ENCODE measurements around the gene PPM1J.
"Not testable (repeated sequence)": the region's sequence is repeated elsewhere in the genome, so short reads cannot be mapped to it uniquely, and the experiment has no call there.

PPM1J gene, protein sequence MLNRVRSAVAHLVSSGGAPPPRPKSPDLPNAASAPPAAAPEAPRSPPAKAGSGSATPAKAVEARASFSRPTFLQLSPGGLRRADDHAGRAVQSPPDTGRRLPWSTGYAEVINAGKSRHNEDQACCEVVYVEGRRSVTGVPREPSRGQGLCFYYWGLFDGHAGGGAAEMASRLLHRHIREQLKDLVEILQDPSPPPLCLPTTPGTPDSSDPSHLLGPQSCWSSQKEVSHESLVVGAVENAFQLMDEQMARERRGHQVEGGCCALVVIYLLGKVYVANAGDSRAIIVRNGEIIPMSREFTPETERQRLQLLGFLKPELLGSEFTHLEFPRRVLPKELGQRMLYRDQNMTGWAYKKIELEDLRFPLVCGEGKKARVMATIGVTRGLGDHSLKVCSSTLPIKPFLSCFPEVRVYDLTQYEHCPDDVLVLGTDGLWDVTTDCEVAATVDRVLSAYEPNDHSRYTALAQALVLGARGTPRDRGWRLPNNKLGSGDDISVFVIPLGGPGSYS

DNA sequence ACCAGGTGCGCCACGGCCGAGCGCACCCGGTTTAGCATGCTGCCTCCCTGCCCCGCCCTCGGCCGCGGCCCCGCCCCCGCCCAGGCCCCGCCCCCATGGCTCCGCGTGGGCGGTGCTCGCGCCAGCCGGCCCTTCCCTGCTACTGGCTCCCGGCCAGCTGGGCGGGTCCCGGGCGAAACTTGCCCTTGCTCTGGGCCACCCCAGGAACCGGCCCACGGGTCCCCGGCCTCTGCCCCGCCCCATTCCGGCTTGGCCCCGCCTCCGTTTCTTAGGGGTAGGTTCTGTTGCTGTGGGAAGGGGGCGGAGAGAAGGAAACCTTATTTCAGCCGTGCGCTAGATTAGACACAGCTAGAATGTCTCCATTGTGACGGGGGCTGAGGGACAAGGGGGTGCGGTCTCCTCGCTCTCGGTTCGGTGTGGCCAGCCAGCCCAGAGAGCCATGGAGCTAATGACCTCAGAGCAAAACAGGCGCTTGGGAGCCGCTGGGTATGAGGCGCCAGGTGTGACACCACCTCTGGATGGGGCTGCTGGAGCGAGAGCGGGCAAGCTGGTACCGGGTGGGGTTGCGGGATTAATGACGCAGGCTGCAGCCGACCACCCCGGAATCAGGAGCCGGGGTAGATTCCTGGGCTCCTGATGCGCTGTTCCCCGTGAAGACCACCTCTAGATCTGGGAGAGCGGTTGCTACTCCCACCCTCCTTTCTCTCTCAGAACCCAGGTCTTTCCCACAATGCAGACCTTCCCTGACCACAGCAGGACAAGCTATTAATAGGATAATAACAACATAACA is at the start of gene PPM1J:
Gene PPM1J (minus strand): TSS at position 69 of the 790 bp plus-strand sequence. CDS start 31 bp downstream, at position 38.
- peak; percentile 96 for DNase-seq (ENCODE audit: low read depth)

GRCh38 chr1:112762541-112763500 is 47.7 kb upstream of the PPM1J start:
- DNase-seq (ENCODE audit: low read depth): no peak

DNA sequence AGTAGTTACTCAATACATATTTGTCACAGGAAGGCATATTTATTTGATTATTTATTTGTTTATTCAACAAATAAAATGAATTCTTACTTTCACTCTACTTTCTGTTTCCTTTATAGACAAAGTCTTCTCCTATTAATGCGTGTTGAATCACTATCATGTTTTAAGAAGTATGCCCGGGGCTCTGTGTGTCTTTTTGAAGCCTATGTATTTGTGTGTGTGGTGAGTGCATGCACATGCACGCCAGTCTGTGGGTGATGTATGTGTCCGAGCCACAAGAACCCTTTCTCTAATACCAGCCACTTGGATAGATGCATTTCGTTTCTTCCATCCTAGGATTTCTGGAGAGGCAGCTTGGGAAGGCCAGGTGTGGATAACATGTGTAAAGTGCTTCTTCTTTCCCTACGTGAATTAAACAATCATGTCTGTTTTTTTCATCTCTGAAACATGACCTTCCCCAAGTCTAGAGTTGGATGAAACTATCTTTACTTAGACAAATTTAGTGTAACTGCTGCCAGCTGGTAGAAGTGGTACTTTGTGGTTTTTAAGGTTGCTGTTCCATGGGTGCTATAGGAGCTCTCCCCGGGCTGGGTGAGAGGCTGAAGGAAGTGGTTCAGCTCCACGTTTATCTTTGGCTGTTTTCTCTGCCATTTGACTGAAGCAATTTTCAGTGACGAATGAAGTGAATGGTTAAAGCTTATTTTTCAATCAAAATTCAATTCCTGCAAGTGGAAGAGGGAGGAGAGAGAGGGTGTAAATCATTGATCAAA is 46.8 kb upstream of the PPM1J start:
- DNase-seq (ENCODE audit: low read depth): no peak

- no peak for DNase-seq (ENCODE audit: low read depth)
Measured at GRCh38 chr1:112759228-112759627, 44.1 kb upstream of the PPM1J start.

- no peak for DNase-seq (ENCODE audit: low read depth)
Measured at GRCh38 chr1:112754116-112754628, 39.0 kb upstream of the PPM1J start.

GRCh38 chr1:112748396-112748795 is 33.3 kb upstream of the PPM1J start:
- DNase-seq (ENCODE audit: low read depth): no peak

GRCh38 chr1:112744009-112744578 is 29.0 kb upstream of the PPM1J start:
- no peak for DNase-seq (ENCODE audit: low read depth)

DNA sequence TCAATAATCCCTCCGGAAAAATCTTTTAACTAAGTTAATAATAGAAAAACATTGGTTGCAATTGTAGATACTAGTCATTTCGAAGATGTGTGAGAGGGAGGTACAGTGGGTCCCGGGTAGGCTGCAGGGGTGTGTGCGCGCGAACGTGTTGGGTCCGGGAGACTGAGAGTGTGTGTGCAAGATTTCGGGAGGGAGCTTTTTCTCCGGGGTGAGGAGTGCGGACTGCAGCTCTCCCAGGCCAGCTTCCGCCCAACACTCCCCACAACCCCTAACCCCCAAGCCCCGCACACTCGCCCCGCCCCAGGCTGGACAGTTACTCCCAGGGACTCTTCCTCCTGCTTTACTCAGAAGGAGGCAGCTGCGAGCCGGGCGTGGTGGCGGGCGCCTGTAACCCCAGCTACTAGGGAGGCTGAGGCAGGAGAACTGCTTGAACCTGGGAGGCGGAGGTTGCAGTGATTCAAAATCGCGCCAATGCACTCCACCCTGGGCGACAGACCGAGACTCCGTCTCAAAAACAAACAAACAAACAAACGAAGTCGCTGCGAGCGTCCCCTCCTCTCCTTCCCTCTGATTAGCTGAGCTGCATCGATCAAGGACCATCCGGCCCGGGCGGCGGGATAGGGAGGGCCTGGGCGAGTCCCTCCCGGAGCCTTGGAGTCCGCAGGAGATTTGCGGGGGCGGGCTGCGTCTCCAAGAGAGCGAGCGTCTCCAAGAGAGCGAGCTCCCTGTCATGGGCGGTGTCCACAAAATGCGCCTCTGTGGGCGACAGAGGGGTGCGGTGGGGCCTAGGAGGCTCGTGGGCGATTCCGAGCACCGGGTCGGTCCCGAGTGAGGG is 28.3 kb upstream of the PPM1J start:
- no peak for DNase-seq (ENCODE audit: low read depth)

GRCh38 chr1:112737573-112737972 is 22.4 kb upstream of the PPM1J start:
- DNase-seq (ENCODE audit: low read depth): no peak

- no peak for DNase-seq (ENCODE audit: low read depth)
Measured at GRCh38 chr1:112735752-112736151, 20.6 kb upstream of the PPM1J start.

DNA sequence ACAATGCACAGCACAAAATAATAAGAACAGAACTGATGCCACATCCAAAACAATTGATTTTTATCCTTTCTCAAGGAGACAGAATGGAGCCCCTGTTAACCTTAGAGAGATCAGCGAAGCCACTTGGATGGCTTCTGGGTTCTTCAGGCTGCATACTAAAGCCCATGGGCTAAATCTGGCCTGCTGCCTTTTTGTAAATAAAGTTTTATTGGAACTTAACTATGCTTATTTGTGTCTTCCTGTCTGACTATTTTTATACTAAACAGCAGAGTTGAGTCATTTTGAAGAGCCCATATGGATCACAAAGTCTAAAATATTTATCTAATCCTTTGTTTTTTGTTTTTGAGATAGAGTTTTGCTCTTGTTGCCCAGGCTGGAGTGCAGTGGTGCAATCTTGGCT is 16.3 kb upstream of the PPM1J start:
- DNase-seq (ENCODE audit: low read depth): no peak

- DNase-seq (ENCODE audit: low read depth): no peak
Measured at GRCh38 chr1:112729909-112730308, 14.8 kb upstream of the PPM1J start.

GRCh38 chr1:112729011-112729410 is 13.9 kb upstream of the PPM1J start:
- not testable (repeated sequence) for DNase-seq (ENCODE audit: low read depth)

DNA sequence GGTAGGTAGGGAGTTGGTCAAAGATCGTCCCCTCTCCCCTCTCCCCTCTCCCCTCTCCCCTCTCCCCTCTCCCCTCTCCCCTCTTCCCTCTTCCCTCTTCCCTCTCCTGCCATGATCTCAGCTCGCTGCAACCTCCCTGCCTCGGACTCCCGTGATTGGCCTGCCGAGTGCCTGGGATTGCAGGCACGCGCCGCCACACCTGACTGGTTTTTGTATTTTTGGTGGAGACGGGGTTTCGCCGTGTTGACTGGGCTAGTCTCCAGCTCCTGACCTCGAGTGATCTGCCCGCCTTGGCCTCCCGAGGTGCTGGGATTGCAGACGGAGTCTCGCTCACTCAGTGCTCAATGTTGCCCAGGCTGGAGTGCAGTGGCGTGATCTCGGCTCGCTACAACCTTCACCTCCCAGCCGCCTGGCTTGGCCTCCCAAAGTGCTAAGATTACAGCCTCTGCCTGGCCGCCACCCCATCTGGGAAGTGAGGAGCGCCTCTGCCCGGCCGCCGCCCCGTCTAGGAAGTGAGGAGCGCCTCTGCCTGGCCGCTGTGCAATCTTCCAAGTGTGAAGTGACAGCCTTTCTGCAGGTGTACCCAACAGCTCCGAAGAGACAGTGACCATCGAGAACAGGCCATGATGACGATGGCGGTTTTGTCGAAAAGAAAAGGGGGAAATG is 13.3 kb upstream of the PPM1J start:
- DNase-seq (ENCODE audit: low read depth): not testable (repeated sequence)

DNA sequence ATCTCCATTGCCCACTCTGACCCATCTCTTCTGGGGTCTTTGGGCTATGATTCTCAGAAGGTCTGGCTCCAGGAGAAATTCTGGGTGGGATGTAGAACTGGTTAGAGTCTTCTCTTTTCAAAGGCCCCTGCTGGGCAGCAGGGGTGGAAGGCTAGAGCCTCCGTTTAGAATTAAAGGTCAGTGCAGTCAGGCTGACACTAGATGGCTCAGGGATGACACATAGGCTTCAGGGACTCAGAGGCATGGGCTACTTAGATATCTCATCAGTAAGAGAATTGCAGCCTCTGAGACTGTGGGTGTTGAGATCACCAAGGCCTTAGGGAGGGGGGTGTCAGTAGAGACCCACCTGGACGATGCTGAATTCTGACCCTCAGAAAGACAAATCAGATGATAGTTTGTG is 12.6 kb upstream of the PPM1J start:
- DNase-seq (ENCODE audit: low read depth): no peak

DNA sequence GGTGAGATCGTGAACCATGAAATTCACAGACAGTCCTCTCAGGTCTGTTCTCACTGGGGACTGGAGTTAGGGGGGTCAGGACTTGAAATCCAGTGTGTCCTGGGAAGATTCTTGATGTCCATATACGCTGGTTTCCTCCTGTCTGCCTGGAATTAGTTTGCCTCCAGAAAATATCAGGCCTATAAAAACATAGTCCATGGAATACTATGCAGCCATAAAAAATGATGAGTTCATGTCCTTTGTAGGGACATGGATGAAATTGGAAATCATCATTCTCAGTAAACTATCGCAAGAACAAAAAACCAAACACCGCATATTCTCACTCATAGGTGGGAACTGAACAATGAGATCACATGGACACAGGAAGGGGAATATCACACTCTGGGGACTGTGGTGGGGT is 9.1 kb upstream of the PPM1J start:
- DNase-seq (ENCODE audit: low read depth): not testable (repeated sequence)

GRCh38 chr1:112723511-112723839 is 8.3 kb upstream of the PPM1J start:
- DNase-seq (ENCODE audit: low read depth): no peak

GRCh38 chr1:112722601-112723510 is 7.7 kb upstream of the PPM1J start:
- DNase-seq (ENCODE audit: low read depth): no peak

Measured in stimulated activated CD8-positive, alpha-beta memory T cell treated with anti-CD3 and anti-CD28 coated beads, Interleukin-15, amount 100 ng/mL, for 1 hour (primary cell).